ENCODE measurements around the gene UBFD1. TPM values are rescaled to one million over a fixed set of nuclear protein-coding genes. Genes with fewer than 3 reads are reported as not detected.
"Not testable (repeated sequence)": the region's sequence is repeated elsewhere in the genome, so short reads cannot be mapped to it uniquely, and the experiment has no call there.

UBFD1 gene
- total and polyA plus RNA-seq, 3 donors from 2014 or later = 76.8 to 275 (median 269) TPM

GRCh38 chr16:23608194-23608593 lies 50.7 kb downstream of the UBFD1 start:
- H3K27ac ChIP-seq = no peak overlapping the region
- no peak for DNase-seq
- H3K4me3 ChIP-seq = no peak overlapping the region
- H3K4me1 ChIP-seq = no peaks in the 10 kb centered on the region
- no peaks in the 10 kb centered on the region for H3K9me3 ChIP-seq
- H3K36me3 ChIP-seq (ENCODE audit: low read depth, missing control alignments) = no peaks in the 10 kb centered on the region
- no peaks in the 10 kb centered on the region for H3K27me3 ChIP-seq
- WGBS, 2 donors = 72 to 81% methylated on average over 4 of the region's 4 CpGs
- TF ChIP-seq POLR2A (IDR thresholded peaks at IDR 0.05) = no peak
- intact Hi-C loops (cut with DNase I; ENCODE audit: low total_unique reads) = no loop called here

GRCh38 chr16:23609929-23610328 lies 52.4 kb downstream of the UBFD1 start:
- no peak for TF ChIP-seq POLR2A (IDR thresholded peaks at IDR 0.05)
- no peak for TF ChIP-seq CTCF (IDR thresholded peaks at IDR 0.05)
- intact Hi-C loops (cut with DNase I; ENCODE audit: low total_unique reads) = no loop called here
- no peaks in the 10 kb centered on the region for H3K27me3 ChIP-seq
- H3K4me3 ChIP-seq = no peak overlapping the region
- H3K4me1 ChIP-seq = no peaks in the 10 kb centered on the region
- H3K27ac ChIP-seq = no peak overlapping the region
- H3K36me3 ChIP-seq (ENCODE audit: low read depth, missing control alignments) = no peaks in the 10 kb centered on the region
- no peak for DNase-seq
- WGBS, 2 donors = 90 to 97% methylated on average over 1 of the region's 1 CpG
- no peaks in the 10 kb centered on the region for H3K9me3 ChIP-seq

- intact Hi-C loops (cut with DNase I; ENCODE audit: low total_unique reads); H3K36me3 ChIP-seq (ENCODE audit: low read depth, missing control alignments): not testable (repeated sequence)
- whole genome bisulfite sequencing, 2 donors = 94 to 97% methylated on average over 6 of the region's 6 CpGs
These were observed 53.4 kb downstream of the UBFD1 start for GRCh38 chr16:23610905-23611304.

GRCh38 chr16:23611936-23612335 lies 54.4 kb downstream of the UBFD1 start:
- H3K27me3 ChIP-seq = no peaks in the 10 kb centered on the region
- intact Hi-C loops (cut with DNase I; ENCODE audit: low total_unique reads) = no loop called here
- no peak for TF ChIP-seq CTCF (IDR thresholded peaks at IDR 0.05)
- no peak for TF ChIP-seq POLR2A (IDR thresholded peaks at IDR 0.05)
- H3K4me3 ChIP-seq = no peak overlapping the region
- no peak for DNase-seq
- H3K27ac ChIP-seq = no peak overlapping the region
- H3K9me3 ChIP-seq = no peaks in the 10 kb centered on the region
- H3K36me3 ChIP-seq (ENCODE audit: low read depth, missing control alignments) = no peaks in the 10 kb centered on the region
- 91 to 100% methylated on average over 3 of the region's 3 CpGs for WGBS, 2 donors
- H3K4me1 ChIP-seq = no peaks in the 10 kb centered on the region

More at GRCh38 chr16:23610905-23611304, 53.4 kb downstream of the UBFD1 start:
- not testable (repeated sequence) for H3K27me3 ChIP-seq, H3K4me1 ChIP-seq, H3K4me3 ChIP-seq, H3K27ac ChIP-seq, DNase-seq, H3K9me3 ChIP-seq

- intact Hi-C loops (cut with DNase I; ENCODE audit: low total_unique reads) = no loop called here
- Histone ChIP-seq H3K4me3 (no peak overlapping the region), H3K27ac (no peak overlapping the region), H3K9me3 (no peaks in the 10 kb centered on the region), H3K27me3 (no peaks in the 10 kb centered on the region), H3K36me3 (ENCODE audit: low read depth, missing control alignments) (no peaks in the 10 kb centered on the region), H3K4me1 (no peaks in the 10 kb centered on the region)
- TF ChIP-seq POLR2A (IDR thresholded peaks at IDR 0.05) = no peak
- no peak for TF ChIP-seq CTCF (IDR thresholded peaks at IDR 0.05)
- DNase-seq = no peak
- WGBS, 2 donors = 92 to 96% methylated on average over 9 of the region's 9 CpGs
These were observed 58.3 kb downstream of the UBFD1 start for GRCh38 chr16:23615805-23616204.

Other genes starting within 250 kb of the UBFD1 start
- gene COG7, start 104.5 kb upstream of the UBFD1 start, total RNA-seq = 10 to 100 TPM; 35.1 to 40.7 TPM
- gene COG7, start 104.5 kb upstream of the UBFD1 start, polyA plus RNA-seq (ENCODE audit: insufficient read depth, low read depth, low replicate concordance) = 21.5 TPM
- gene GGA2, start 47.2 kb upstream of the UBFD1 start, total RNA-seq = 10 to 100 TPM; 60.6 to 71.9 TPM
- gene GGA2, start 47.2 kb upstream of the UBFD1 start, polyA plus RNA-seq (ENCODE audit: insufficient read depth, low read depth, low replicate concordance) = 47.2 TPM
- 10 to 100 TPM; 55.9 to 76.7 TPM for gene EARS2, start 377 bp upstream of the UBFD1 start, total RNA-seq
- 32.3 TPM for gene EARS2, start 377 bp upstream of the UBFD1 start, polyA plus RNA-seq (ENCODE audit: insufficient read depth, low read depth, low replicate concordance)
- 10 to 100 TPM; 65.4 to 79.5 TPM for gene NDUFAB1, start 38.6 kb downstream of the UBFD1 start, total RNA-seq
- gene NDUFAB1, start 38.6 kb downstream of the UBFD1 start, polyA plus RNA-seq (ENCODE audit: insufficient read depth, low read depth, low replicate concordance) = 115 TPM
- gene PALB2, start 83.6 kb downstream of the UBFD1 start, total RNA-seq = 10 to 100 TPM; 24.6 to 26.8 TPM
- gene PALB2, start 83.6 kb downstream of the UBFD1 start, polyA plus RNA-seq (ENCODE audit: insufficient read depth, low read depth, low replicate concordance) = 14.4 TPM
- gene DCTN5, start 83.7 kb downstream of the UBFD1 start, total RNA-seq = 10 to 100 TPM; 61.3 to 63.3 TPM
- 84.0 TPM for gene DCTN5, start 83.7 kb downstream of the UBFD1 start, polyA plus RNA-seq (ENCODE audit: insufficient read depth, low read depth, low replicate concordance)
- gene PLK1, start 121.2 kb downstream of the UBFD1 start, total RNA-seq = 10 to 100 TPM; 26.3 to 44.5 TPM
- 94.7 TPM for gene PLK1, start 121.2 kb downstream of the UBFD1 start, polyA plus RNA-seq (ENCODE audit: insufficient read depth, low read depth, low replicate concordance)
- under 1 TPM; 0.37 to 0.94 TPM for gene ERN2, start 155.5 kb downstream of the UBFD1 start, total RNA-seq
- gene ERN2, start 155.5 kb downstream of the UBFD1 start, polyA plus RNA-seq (ENCODE audit: insufficient read depth, low read depth, low replicate concordance) = 0.32 TPM
- 1 to 10 TPM; 2.4 to 5.7 TPM for gene CHP2, start 197.3 kb downstream of the UBFD1 start, total RNA-seq
- gene CHP2, start 197.3 kb downstream of the UBFD1 start, polyA plus RNA-seq (ENCODE audit: insufficient read depth, low read depth, low replicate concordance) = 8.0 TPM